SK-N-SH treated with all-trans-retinoic acid at 6 μM for 48 hours (cell line): ENCODE measurements around the gene CMC2.

Experiments used
- ATAC-seq: fragments of 200-7000 bp; cut with Tn5 transposase; 3 replicates; pipeline ENCODE4 v1.9.1; 2020; ENCODE audit warnings: mild to moderate bottlenecking, moderate library complexity
- BACH2 ChIP-seq: fragments of 250-450 bp; sonication (Bioruptor Pico); IDR thresholded peaks from 2 replicates; pipeline ENCODE4 v1.9.0; 2021; ENCODE audit warnings: mild to moderate bottlenecking, borderline replicate concordance
- CSDC2 ChIP-seq: fragments of 250-450 bp; sonication (Bioruptor Pico); IDR thresholded peaks from 2 replicates; pipeline ENCODE4 v1.5.0; 2020; ENCODE audit warnings: mild to moderate bottlenecking, moderate library complexity
- ESRRG ChIP-seq: fragments of 250-450 bp; sonication (Bioruptor Pico); IDR thresholded peaks from 2 replicates; pipeline ENCODE4 v1.6.1; 2021; ENCODE audit warnings: mild to moderate bottlenecking
- GLIS3 ChIP-seq: fragments of 250-450 bp; sonication (Bioruptor Pico); IDR thresholded peaks from 2 replicates; pipeline ENCODE4 v1.5.0; 2020; ENCODE audit warnings: mild to moderate bottlenecking, moderate library complexity
- ISL1 ChIP-seq: fragments of 250-450 bp; sonication (Bioruptor Pico); IDR thresholded peaks from 2 replicates; pipeline ENCODE4 v2.1.2; 2022; ENCODE audit warnings: mild to moderate bottlenecking, moderate library complexity
- OSR1 ChIP-seq: fragments of 250-450 bp; sonication (Bioruptor Pico); IDR thresholded peaks from 2 replicates; pipeline ENCODE4 v1.8.0; 2022; ENCODE audit warnings: moderate library complexity, mild to moderate bottlenecking, inconsistent platforms
- PPARA ChIP-seq: fragments of 250-450 bp; sonication (Bioruptor Pico); IDR thresholded peaks from 2 replicates; pipeline ENCODE4 v1.5.0; 2020; ENCODE audit warnings: mild to moderate bottlenecking, borderline replicate concordance
- RARB ChIP-seq: fragments of 250-450 bp; sonication (Bioruptor Pico); IDR thresholded peaks from 2 replicates; pipeline ENCODE4 v1.8.0; 2021; ENCODE audit warnings: mild to moderate bottlenecking, moderate library complexity
- SNAI2 ChIP-seq: fragments of 250-450 bp; sonication (Bioruptor Pico); IDR thresholded peaks from 2 replicates; pipeline ENCODE4 v1.5.0; 2020; ENCODE audit warnings: mild to moderate bottlenecking, moderate library complexity
- TCF4 ChIP-seq: fragments of 250-450 bp; sonication (Bioruptor Pico); IDR thresholded peaks from 2 replicates; pipeline ENCODE4 v1.8.0; 2021; ENCODE audit warnings: mild to moderate bottlenecking, moderate library complexity, borderline replicate concordance
- TOX ChIP-seq: fragments of 250-450 bp; sonication (Bioruptor Pico); IDR thresholded peaks from 2 replicates; pipeline ENCODE4 v1.8.0; 2021; ENCODE audit warnings: mild to moderate bottlenecking, moderate library complexity, borderline replicate concordance
- ZFP30 ChIP-seq: fragments of 450-650 bp; formaldehyde crosslinking; IDR thresholded peaks from 2 replicates; pipeline ENCODE4 v1.5.0; 2022; ENCODE audit warnings: mild to moderate bottlenecking, moderate library complexity
- ZNF565 ChIP-seq: fragments of 450-650 bp; formaldehyde crosslinking; conservative IDR thresholded peaks from 2 replicates; pipeline ENCODE4 v1.5.0; 2020; ENCODE audit warnings: low read depth, mild to moderate bottlenecking, moderate library complexity
- ZNF8 ChIP-seq: fragments of 450-650 bp; formaldehyde crosslinking; IDR thresholded peaks from 2 replicates; pipeline ENCODE4 v1.5.0; 2020; ENCODE audit warnings: mild to moderate bottlenecking, moderate library complexity
- TF ChIP-seq, protein P1 (sequence below): fragments of 250-450 bp; sonication (Bioruptor Pico); IDR thresholded peaks from 2 replicates; pipeline ENCODE4 v1.5.0; 2020; ENCODE audit warnings: mild to moderate bottlenecking, moderate library complexity
- TF ChIP-seq, protein P2 (sequence below): fragments of 250-450 bp; sonication (Bioruptor Pico); IDR thresholded peaks from 2 replicates; pipeline ENCODE4 v1.8.0; 2020; ENCODE audit warnings: mild to moderate bottlenecking, moderate library complexity, borderline replicate concordance
- TF ChIP-seq, protein P3 (sequence below): fragments of 250-450 bp; sonication (Bioruptor Pico); IDR thresholded peaks from 2 replicates; pipeline ENCODE4 v1.5.1; 2020; ENCODE audit warnings: low read depth, mild to moderate bottlenecking, moderate library complexity
- TF ChIP-seq, protein P4 (sequence below): fragments of 250-450 bp; sonication (Bioruptor Pico); IDR thresholded peaks from 2 replicates; pipeline ENCODE4 v1.5.1; 2021; ENCODE audit warnings: mild to moderate bottlenecking, moderate library complexity
- TF ChIP-seq, protein P5 (sequence below): fragments of 250-450 bp; sonication (Bioruptor Pico); IDR thresholded peaks from 2 replicates; pipeline ENCODE4 v1.8.0; 2021; ENCODE audit warnings: low read depth, mild to moderate bottlenecking, moderate library complexity, borderline replicate concordance

Gene CMC2

DNA sequence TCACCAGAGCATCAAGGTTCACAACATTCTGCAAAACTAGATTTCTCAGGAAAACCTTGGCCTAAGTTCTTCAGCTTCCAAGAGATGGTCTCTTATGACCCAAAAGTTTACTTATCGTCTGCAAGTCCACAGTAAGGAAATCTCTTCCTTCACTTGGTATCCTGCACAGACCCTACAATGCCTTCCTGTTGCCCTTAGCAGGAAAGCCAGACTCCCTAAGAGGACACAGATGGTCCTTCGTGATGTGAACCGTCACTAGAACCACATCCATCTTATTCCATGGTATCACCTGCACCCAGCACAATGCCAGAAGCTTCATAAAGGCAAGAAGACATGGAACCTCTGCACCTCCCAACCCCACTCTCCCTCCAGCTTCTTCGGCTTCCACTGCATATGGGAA lies 34.1 kb downstream of the CMC2 start:
- no peak for TF ChIP-seq BACH2 (CRISPR knock-in tag)
- ATAC-seq: no peak

DNA sequence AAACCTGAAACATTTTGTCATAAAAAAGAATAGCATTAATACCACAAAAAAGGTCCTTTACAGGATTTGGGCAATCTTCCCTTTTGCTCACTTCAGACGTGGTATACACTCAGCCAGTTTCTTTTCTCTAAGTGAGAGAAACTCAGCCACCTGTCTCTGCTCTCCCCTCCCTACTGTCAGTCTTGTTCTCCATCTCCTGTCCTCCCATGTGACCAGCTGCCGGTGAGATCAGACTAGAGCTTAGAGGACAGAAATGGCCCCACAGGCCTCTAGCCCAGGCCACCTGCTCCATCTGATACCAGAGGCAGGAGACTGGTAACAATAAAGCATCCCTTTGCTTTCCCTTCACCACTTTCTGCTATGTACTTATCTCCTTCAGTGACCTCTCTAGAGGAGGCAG lies 34.9 kb downstream of the CMC2 start:
- no peak for TF ChIP-seq GLIS3
- TF ChIP-seq BACH2 (CRISPR knock-in tag): no peak
- no peak for TF ChIP-seq PPARA (CRISPR knock-in tag)
- TF ChIP-seq, protein P1, sequence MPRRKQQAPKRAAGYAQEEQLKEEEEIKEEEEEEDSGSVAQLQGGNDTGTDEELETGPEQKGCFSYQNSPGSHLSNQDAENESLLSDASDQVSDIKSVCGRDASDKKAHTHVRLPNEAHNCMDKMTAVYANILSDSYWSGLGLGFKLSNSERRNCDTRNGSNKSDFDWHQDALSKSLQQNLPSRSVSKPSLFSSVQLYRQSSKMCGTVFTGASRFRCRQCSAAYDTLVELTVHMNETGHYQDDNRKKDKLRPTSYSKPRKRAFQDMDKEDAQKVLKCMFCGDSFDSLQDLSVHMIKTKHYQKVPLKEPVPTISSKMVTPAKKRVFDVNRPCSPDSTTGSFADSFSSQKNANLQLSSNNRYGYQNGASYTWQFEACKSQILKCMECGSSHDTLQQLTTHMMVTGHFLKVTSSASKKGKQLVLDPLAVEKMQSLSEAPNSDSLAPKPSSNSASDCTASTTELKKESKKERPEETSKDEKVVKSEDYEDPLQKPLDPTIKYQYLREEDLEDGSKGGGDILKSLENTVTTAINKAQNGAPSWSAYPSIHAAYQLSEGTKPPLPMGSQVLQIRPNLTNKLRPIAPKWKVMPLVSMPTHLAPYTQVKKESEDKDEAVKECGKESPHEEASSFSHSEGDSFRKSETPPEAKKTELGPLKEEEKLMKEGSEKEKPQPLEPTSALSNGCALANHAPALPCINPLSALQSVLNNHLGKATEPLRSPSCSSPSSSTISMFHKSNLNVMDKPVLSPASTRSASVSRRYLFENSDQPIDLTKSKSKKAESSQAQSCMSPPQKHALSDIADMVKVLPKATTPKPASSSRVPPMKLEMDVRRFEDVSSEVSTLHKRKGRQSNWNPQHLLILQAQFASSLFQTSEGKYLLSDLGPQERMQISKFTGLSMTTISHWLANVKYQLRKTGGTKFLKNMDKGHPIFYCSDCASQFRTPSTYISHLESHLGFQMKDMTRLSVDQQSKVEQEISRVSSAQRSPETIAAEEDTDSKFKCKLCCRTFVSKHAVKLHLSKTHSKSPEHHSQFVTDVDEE (CRISPR knock-in tag): no peak
- ATAC-seq: no peak

DNA sequence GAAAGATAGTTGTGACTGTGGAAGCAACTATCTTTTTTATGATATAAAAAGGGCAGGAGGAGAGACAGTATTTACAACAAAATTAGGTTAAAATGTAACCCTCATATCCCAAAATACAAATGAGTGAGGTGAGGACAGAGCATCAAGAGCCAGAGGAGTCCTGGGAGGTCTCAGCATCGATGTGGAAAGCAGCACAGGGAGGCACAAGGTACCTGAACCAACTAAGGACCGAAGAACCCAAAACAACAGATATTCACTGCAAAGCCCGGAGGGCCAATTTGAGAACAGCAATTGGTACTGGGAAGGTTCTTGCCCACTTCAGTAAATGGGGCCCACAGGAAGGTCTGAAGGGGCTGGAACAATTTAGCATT lies 37.6 kb downstream of the CMC2 start:
- no peak for ATAC-seq
- TF ChIP-seq, protein P2, sequence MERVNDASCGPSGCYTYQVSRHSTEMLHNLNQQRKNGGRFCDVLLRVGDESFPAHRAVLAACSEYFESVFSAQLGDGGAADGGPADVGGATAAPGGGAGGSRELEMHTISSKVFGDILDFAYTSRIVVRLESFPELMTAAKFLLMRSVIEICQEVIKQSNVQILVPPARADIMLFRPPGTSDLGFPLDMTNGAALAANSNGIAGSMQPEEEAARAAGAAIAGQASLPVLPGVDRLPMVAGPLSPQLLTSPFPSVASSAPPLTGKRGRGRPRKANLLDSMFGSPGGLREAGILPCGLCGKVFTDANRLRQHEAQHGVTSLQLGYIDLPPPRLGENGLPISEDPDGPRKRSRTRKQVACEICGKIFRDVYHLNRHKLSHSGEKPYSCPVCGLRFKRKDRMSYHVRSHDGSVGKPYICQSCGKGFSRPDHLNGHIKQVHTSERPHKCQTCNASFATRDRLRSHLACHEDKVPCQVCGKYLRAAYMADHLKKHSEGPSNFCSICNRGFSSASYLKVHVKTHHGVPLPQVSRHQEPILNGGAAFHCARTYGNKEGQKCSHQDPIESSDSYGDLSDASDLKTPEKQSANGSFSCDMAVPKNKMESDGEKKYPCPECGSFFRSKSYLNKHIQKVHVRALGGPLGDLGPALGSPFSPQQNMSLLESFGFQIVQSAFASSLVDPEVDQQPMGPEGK (CRISPR knock-in tag): no peak
- TF ChIP-seq, protein P1 (CRISPR knock-in tag): no peak

DNA sequence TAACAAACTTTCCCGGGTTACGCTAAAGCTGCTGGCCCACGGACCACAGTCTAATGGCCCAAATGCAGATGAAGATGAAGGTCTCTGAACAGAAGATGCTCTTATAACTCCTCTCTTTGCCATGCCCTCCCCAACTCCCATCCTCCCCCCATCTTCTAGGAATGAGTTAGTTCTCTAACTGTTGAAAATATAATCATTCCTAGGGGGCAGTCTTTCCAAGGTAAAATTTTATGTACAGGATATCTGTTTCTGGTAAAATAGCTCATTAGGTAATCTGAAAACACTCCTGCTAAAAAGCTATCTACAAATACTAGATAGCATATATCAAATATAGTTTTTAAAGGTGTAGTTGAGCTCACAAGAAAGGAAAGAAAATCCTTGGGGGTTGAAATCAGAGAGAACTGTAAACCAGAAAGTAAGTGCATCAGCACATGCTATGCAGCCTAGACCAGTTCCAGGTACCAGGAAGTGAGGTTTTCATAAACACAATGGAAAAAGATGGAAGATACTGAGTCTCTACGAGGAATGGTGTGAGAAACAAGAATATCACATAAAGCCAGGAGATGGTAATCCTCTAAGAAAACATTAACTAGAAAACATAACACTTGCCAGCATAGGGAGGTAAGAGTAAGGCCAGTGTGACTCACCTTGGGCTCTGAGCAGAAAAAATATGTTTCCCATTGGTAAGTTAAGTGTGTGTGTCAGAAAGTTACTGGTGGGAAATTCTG lies 38.1 kb downstream of the CMC2 start:
- ATAC-seq: no peak; the same call in 2 of the 3 replicates
- no peak for TF ChIP-seq ZNF8 (CRISPR knock-in tag)
- TF ChIP-seq, protein P2 (CRISPR knock-in tag): no peak
- no peak for TF ChIP-seq TCF4 (CRISPR knock-in tag)
- no peak for TF ChIP-seq ISL1 (CRISPR knock-in tag)
- TF ChIP-seq TOX (CRISPR knock-in tag): no peak
- TF ChIP-seq, protein P3, sequence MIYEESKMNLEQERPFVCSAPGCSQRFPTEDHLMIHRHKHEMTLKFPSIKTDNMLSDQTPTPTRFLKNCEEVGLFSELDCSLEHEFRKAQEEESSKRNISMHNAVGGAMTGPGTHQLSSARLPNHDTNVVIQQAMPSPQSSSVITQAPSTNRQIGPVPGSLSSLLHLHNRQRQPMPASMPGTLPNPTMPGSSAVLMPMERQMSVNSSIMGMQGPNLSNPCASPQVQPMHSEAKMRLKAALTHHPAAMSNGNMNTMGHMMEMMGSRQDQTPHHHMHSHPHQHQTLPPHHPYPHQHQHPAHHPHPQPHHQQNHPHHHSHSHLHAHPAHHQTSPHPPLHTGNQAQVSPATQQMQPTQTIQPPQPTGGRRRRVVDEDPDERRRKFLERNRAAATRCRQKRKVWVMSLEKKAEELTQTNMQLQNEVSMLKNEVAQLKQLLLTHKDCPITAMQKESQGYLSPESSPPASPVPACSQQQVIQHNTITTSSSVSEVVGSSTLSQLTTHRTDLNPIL: no peak
- no peak for TF ChIP-seq CSDC2
- no peak for TF ChIP-seq ESRRG (CRISPR knock-in tag)
- no peak for TF ChIP-seq BACH2 (CRISPR knock-in tag)
- TF ChIP-seq ZNF565 (CRISPR knock-in tag): no peak

DNA sequence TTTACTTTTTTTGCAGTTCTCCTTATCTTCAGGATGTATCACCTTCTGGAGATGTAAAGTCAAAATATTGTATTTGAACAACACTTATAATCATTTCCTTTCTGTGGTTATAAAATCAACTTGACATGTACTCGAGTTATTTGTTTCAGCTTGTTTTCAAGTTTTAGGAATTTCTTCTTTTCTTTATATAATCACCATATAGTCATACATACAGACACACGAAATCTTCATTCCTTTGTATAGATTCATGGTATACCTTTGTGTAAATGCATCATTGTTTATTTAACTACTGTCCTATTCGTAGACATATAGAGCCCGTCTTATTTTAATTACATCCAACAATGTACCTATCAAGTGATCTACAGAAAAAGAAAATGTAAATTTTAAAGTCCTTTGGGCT lies 40.1 kb downstream of the CMC2 start:
- TF ChIP-seq OSR1 (CRISPR knock-in tag): no peak
- no peak for TF ChIP-seq ZFP30 (CRISPR knock-in tag)
- TF ChIP-seq, protein P4, sequence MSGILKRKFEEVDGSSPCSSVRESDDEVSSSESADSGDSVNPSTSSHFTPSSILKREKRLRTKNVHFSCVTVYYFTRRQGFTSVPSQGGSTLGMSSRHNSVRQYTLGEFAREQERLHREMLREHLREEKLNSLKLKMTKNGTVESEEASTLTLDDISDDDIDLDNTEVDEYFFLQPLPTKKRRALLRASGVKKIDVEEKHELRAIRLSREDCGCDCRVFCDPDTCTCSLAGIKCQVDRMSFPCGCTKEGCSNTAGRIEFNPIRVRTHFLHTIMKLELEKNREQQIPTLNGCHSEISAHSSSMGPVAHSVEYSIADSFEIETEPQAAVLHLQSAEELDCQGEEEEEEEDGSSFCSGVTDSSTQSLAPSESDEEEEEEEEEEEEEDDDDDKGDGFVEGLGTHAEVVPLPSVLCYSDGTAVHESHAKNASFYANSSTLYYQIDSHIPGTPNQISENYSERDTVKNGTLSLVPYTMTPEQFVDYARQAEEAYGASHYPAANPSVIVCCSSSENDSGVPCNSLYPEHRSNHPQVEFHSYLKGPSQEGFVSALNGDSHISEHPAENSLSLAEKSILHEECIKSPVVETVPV (CRISPR knock-in tag): no peak
- no peak for TF ChIP-seq ZNF8 (CRISPR knock-in tag)
- no peak for TF ChIP-seq TOX (CRISPR knock-in tag)
- no peak for TF ChIP-seq RARB (CRISPR knock-in tag)
- no peak for TF ChIP-seq SNAI2 (CRISPR knock-in tag)
- TF ChIP-seq, protein P5, sequence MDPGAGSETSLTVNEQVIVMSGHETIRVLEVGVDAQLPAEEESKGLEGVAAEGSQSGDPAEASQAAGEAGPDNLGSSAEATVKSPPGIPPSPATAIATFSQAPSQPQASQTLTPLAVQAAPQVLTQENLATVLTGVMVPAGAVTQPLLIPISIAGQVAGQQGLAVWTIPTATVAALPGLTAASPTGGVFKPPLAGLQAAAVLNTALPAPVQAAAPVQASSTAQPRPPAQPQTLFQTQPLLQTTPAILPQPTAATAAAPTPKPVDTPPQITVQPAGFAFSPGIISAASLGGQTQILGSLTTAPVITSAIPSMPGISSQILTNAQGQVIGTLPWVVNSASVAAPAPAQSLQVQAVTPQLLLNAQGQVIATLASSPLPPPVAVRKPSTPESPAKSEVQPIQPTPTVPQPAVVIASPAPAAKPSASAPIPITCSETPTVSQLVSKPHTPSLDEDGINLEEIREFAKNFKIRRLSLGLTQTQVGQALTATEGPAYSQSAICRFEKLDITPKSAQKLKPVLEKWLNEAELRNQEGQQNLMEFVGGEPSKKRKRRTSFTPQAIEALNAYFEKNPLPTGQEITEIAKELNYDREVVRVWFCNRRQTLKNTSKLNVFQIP (CRISPR knock-in tag): no peak
- no peak for TF ChIP-seq GLIS3
- no peak for TF ChIP-seq CSDC2
- no peak for TF ChIP-seq ZNF565 (CRISPR knock-in tag)
- ATAC-seq: no peak
